MV-4-11 (cell line): ENCODE data around the gene TMCC3.

Experiments
- DNase-seq: peaks from one replicate; lab custom pipeline; 2025; lab: John Stamatoyannopoulos, UW

Gene TMCC3

DNA sequence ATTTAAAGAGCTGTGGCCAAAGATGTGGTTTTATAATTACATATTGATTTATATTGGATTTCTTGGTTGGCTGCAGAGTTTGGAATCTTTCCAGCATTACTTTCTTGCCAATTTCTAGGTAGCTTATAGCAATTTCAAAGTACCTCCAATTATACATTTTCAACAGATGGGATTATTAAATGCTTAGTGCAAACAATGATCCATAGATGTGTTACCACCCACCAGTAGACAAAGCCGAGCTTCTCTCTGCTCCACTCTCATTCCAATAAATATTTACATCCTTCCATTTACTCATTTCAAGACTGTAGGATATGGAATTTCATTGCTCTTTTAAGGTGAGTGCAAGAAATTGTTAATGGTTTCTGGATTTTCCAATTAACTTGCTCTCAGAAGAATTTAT is 21.6 kb upstream of the TMCC3 start:
- no peak for DNase-seq

DNA sequence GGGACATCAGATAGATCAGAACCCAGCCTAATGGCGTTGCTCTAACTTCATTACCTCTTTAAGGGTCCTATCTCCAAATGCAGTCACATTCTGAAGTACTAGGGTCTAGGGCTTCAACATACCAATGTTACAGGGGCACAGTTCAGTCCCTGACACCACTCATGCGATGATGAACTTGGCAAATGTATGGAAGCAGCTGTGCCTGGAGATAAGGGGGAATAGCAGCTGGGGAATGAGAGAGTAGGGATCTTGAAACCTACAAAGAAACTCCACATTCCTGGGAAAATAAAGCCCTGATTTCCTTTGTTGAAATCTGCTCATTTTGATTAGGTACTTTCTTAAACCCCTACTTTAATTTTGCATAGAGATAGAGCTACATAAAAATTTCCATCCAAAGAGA is 20.5 kb upstream of the TMCC3 start:
- DNase-seq = no peak

DNA sequence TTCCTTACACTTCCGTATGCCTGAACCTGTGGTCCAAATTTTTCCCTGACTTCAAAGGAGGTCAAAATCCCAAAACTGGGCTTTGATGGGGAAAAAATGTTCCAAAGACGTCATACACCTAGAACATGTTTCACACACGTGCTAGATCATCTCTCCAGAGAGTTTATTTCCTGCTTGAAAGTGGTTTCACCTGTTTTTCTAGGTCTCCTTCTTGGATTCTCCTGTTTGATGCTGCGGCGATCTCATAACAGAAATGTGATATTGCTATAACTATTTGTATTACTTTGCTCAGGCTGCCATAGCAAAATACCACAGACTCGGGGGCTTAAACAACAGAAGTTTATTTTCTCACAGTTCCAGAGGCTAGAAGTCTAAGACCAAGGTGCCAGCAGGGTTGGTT is 19.7 kb upstream of the TMCC3 start:
- DNase-seq = no peak

- DNase-seq = no peak
These were observed 16.7 kb upstream of the TMCC3 start for GRCh38 chr12:94667031-94667540.

- DNase-seq = no peak
These were observed 15.8 kb upstream of the TMCC3 start for GRCh38 chr12:94666158-94666557.

GRCh38 chr12:94663702-94664101 is 13.3 kb upstream of the TMCC3 start:
- DNase-seq = peak; percentile 38

DNA sequence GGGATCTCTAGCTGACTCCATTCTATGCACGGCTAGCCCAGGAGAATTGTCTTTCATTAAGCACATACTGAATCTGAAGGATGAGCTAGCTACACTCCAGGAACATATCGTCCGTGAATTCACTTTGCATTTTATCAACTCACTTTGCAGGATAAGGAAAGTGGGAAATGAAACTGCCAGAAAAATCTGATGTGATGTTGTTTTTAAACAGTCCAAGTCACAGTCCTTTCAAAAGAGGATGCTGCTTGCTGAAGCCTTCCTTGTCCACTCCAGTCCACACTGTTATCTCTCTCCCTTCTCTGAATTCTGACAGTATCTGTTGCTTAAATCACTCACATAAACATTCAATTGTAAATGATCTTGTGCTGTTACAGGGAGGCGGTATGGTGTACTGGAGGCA is 12.7 kb upstream of the TMCC3 start:
- peak; percentile 27 for DNase-seq

GRCh38 chr12:94660436-94660835 is 10.1 kb upstream of the TMCC3 start:
- no peak for DNase-seq

GRCh38 chr12:94659346-94659930 is 9.1 kb upstream of the TMCC3 start:
- no peak for DNase-seq

DNA sequence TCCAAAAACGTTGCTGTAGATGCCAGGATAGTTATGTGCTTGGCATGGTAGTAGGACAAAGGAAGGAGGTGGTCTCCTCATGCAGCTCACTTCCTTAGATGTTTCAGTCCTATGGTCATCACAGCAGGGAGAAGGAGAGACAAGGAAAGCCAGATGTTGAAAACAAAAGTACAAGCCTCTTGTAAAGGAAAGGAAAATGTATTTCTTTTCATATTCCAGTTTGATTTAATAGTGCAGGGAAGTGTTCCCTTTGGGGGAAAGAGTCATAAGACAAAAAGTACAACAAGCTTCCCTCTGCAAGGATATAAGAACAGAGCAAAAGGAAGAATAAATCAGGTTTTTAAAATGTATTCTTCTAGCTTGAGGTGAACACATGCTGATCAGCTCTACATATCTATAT is 8.6 kb upstream of the TMCC3 start:
- no peak for DNase-seq

- no peak for DNase-seq
These were observed 6.2 kb upstream of the TMCC3 start for GRCh38 chr12:94656556-94656955.

GRCh38 chr12:94649349-94650142 is 811 bp downstream of the TMCC3 start:
- DNase-seq = no peak

DNA sequence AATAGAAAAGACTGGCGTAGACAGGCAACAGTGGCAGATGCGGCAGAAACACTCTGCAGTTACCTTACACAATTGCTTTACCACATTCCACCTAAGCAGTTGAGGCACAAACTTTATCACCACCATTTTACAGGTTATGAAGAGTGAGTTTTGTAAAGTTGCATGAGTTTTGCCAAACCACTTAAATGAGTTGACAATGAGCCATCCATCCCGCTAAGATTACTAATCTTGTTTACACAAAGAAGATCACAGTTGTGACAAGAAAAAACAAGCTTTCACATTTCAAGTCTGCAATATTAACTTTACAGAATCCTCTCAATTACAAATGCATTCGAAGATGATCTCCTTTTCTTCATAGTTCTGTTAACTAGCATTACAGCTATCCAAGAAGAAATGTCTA is 1.8 kb downstream of the TMCC3 start:
- DNase-seq = no peak

DNA sequence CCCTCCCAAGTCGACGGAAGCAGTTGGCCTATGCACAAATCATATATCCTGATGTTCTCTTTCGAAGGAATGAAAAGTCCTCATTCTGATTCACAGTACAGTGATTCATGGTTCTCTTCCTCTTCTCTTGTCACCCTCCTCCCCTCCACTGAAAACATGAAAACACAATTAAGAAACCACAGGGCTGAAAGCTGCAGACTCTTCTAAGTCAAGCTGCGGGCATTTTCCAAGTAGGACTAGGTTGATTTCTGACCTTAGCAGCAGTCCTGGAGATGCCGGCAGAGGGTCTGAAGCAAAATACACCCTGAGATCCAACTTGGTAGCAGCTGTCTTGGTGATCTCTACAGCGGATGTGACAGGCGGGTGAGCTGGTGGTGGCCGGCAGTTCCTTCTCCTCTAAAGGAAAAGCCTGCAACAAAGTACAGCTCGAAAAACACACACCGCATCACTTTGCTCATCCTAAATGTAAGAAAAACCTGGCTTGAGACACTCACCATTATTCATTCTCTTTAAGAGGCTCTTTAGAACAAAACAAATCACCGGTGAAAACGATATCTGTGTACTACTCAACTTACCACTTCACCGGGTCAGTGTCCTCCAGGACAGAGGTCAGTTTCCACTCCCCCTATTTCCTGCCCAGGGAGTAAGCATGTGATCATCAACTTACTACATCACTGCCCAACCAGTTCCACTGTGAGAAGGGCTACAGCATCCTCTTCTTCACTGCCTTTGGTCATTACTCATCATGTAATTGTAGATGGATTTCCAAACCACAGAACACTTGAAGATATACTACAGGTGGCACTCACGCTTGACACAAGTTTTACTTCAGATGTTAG is 6.0 kb downstream of the TMCC3 start:
- DNase-seq = peak; percentile 66

DNA sequence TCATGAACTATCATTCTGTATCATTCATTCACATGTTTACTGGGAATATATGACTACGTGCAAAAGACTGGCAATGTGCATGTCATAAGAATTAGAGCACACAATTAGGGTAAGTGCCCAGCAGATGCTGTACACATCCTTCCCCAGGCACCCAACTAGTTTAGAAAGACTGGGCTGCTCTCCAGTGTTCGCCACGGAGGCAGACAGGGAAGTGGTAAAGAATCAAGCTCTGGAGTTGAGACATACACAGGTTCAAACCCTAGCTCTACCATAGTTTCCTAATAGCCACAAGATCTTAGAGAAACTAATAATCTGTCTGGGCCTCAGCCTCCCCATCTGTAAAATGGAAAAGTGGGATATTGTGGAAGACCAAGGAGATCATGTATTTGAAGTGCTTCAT is 6.8 kb downstream of the TMCC3 start:
- peak; percentile 48 for DNase-seq

DNA sequence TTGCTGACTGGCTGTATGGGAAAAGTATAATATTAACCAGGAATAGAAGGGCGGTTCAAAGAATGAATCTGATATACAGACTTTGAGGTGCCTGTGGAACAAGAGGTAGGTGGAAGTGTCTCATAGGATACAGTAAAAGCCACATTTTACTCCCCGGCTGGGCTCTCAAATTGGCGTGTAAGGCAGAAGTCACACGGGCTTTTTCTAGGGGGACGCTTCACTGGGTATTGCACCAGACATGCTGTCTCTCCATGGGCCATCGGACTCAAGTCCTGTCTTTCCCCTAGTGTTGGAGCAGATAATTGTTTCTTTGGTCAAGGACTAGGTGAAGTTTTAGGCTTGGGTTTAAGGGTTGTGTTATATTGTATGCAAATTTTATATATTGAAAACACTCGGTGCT is 9.1 kb downstream of the TMCC3 start:
- DNase-seq = no peak

DNA sequence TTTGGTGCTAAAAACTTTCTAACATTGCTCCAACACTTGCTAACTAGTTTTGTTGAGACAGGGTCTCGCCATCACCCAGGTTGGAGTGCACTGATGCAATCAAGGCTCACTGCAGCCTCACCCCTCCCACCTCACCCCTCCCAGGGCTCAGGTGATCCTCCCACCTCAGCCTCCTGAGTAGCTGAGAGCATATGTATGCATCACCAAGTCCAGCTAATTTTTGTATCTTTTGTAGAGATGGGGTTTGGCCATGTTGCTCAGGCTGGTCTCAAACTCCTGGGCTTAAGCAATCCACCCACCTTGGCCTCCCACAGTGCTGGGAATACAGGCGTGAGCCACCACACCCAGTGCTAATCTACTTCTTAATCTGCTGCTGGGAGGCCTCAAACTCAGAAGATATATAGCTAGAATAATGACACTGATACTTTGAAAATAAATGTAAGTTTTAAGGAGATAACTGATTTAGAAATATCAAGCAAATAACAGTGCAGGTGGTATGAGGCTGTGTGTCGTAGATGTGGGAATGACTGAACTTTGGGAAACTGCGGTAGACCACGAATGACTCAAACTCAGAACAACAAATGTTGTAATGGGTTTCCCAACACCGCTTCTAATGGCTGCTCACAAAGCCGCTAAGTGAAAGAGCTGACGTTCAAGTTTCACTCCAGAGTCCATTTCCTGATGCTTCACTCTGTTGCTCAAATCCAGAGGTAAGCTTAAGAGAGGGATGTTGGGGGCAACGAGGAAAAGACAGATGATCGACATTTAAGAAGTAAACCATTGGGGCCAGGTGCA is 10.0 kb downstream of the TMCC3 start:
- DNase-seq = peak; percentile 94

DNA sequence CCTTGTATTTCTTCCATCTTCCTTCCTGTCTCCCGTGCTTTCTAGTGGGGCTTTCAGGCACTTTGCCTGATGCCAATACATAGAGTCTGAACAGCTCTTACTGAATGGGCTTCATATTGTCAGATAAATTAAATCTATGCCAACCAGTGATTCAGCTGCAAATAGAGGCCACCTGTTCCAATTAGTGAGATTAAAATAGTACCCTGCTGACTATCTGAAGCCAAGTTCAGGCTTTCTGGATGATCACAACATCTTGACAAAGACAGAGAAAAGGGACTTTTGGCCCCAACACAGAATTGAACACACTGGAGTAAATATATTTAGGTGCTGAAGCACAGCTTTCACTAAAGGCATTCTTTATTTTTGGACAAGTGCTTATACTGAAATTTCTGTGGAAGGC is 11.8 kb downstream of the TMCC3 start:
- DNase-seq = no peak

DNA sequence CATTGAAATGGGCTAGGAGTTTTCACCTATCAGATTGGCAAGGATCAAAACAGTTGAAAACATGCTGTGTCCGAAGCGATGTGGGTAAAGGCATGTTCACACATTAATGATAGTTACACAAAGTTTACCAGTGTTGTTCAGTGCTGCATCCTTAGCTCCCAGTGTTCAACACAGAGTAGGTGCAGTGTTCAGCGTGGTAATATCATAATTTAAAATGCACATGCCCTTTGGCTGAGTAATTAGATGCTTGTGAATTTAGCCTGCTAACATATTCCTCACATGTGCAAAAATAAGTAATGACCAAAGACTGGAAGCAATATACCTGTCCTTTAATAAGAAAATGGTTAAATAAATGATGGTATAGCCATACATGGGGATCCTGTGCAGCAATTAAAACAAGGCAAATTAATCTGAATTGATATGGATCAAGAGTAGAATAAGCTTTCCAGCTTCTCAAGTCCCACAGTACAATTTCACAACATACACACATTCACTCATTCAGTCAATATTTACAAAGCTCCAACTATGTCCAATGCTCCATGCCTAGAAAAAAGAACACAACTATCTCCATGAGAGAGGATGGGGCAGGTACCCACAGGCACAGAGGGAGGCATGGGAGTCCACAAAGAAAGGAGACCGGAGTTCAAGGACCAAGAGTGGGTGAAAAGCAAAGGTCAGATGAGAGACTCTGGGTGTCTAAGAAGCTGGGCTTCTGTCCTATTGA is 12.8 kb downstream of the TMCC3 start:
- no peak for DNase-seq

DNA sequence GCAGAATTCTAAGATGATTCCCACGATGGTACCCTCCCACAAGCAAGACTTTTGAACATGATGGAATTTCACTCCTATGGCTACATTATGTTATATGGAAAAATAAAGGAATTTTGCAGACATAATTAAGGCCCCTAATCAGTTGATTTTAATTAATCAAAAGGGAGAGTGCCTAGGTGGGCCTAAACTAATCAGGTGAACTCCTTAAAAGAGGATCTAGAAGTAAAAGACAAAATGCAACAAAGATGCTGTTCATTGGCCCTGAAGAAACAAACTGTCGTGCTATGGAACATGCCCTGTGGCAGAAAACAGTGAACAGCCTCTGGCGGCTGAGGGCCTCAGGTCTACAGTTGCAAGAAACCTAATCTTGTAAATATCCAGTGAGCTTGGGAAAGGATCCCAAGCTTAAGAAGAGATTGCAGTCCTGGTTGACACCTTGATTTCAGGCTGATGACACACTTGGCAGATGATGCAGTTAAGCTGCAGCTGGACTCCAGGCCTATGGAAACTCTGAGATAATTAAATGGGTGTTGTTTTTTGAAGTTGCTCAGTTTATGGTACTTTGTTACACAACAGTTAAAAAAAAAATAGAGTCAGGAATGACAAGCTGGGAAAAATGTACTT is 13.8 kb downstream of the TMCC3 start:
- DNase-seq = no peak

DNA sequence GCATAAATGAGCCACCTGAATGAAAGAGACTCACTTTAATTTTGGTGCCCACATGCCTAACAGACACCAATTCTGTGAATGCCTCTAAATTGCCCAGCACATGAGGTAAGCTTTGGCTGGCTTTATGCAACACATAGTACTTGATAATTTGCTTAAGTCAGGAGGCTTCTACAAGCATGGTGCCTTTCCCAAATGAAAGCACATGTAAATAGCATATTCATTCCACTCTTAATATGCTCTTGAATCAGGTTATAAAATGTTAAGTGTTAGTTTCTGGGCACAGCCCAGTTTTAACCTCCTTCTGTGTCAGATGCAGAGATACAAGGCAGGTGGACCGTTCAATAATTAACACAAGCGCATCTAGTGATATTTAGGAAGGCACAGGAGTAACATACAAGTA is 15.6 kb downstream of the TMCC3 start:
- no peak for DNase-seq
